ELR (cell line): ENCODE data around the gene INSYN2A.

ENCODE experiments used
- DNase-seq: peaks from one replicate; pipeline ENCODE4 v3.0.0-alpha.2; 2015; ENCODE audit warnings: low read depth

The INSYN2A gene

DNA sequence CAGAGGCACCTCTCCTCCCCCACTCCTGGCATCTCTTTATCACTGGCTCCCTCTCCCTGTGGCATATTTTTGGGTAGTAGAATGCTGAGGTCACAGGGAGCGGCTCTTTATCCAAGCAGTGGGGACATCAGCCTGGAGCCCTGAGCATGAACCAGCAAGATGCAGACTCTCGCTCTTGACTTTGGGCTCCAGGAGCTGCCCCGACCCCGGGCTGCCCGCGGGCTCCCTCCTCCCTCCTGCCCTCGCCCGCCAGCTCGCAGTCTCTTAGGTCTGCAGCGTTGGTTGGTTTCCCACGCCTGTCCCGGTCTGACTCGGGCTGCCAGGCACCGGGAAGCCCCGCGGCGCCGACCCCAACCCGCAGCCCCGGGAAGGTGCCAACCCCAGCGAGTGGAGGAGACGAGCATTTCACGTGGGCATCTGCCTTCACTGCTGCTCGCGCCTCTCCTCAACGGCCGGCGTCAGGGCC lies 1.3 kb downstream of the INSYN2A start:
- DNase-seq, result peak; percentile 6

DNA sequence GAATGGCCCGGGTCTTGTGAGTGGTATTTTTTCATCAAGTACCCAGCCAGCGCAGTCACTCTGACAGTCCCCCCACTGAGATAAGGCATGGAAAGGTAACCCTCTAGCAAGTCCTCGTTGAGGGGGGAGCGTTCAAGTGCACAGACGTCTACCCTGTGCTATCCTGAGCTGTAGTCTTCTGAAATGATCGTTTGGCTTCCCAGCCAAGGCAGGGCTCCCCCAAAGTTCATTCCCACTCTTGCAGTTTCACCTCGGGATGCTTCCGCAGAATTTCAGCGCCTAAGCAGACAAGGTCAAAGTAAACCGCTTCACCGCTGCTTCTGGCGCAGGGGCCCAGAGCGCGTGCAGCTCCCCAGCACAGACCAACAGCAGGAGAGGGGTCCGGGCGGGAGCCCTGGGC lies 1.8 kb downstream of the INSYN2A start:
- no peak for DNase-seq

DNA sequence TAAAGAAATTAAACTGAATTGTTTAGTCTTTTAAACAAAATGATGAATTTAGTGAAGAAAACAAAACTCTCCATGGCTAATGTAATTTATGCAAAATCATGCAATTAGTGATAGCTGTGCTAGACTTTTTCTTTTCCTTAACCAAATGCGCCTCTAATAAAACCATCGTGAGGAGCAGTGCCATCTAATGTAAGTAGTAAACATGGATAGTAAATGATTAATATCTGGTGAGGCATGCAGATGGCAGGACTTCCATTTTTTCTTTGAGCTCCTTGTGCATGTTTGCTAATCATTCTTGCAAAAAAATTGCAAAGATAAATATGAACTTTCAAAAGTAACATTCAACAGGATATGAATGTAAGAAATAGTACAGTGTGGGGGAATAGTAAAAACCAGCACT lies 2.3 kb downstream of the INSYN2A start:
- DNase-seq, result no peak

DNA sequence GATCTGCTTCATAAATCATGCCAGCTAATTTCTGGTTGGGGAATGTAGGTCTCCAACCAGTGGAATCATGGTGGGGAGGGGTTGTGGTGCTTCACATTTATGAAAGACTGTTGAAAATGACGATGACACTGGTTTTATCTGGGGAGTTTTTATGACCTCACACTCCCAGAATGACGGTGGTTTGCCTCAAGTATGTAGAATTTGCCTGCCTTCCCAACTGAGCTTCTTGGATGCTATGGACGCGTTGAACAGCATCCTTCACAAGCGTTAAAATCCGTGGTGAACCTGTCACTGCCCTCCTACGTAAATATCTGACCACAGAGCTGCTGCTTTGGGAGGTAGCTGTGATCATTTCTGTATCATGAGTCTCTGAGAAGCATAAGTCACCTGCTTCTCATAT lies 3.3 kb downstream of the INSYN2A start:
- peak; percentile 47 for DNase-seq

DNA sequence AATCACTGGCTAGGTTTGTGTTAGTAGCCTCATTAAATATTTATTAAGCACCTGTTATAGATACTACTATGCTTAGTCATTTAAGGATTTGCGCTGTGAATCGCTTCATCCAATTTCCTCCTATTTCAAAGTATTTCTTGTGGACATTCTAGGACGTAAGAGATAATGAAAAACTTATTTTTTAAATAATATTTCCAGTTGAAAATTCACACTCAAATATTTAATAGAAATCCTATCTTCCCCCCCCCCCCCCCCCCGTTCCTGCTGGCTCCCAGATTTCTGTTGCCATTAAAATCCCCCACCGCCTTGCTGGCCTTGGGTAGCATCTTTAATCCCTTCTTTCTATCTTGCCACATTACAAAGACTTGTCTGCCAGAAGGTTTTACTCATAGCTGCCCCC lies 6.0 kb downstream of the INSYN2A start:
- no peak for DNase-seq

DNA sequence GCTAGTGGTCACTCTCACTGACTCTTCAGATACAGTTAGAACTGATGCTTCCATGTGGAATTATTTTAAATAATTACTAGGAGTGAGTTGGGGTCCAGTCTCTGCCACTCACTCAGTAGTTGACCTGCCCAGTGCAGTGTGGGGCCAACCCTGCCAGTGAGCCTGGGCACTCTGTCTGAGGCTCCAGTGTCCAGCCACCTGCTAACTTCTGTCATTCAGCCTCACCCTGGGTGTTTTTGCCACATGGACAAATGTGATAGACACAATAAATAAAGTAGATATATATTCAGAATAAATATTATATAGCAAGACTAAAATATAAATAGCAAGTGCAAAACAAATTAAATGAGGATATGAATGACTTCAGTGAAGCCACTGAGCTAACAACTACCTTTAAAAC lies 7.2 kb downstream of the INSYN2A start:
- DNase-seq, result no peak

DNA sequence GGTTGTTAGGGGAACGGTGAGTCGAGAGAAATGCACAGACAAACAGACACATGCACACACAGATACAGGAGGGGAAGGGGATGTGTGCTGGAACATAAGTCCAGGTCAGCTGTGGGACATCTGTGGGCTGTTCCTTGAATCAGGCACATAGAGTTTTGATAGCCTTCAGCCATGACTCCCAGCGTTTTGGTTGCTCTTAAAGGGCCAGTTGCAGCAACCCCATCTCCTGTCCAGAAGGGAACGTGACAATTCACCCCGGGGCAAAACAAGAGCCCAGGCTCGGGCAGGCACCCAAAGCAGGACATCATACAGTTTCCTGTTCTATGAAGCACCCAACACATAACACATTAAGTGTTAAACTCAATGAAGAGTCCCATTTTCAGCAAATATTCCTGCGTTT lies 9.6 kb downstream of the INSYN2A start:
- DNase-seq, result peak; percentile 28

DNA sequence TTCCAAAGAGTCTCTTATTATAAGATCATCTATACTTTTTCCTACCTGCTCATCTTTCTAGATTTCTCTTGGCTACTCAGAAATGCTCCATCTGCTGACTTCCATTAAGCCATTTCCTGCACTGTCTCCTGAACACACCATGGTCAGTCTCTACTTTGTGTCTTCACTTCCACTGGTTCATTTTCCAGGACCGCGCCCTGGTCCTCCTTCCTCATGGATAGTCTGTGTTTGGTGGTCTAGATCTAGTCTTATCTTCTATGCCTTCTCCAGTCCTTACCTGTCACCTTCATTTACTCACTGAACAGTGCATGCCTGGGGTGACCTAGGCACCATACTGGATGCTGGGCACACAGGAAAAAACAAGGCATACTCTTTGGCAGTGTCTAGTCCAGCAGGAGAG lies 11.8 kb downstream of the INSYN2A start:
- DNase-seq, result no peak

DNA sequence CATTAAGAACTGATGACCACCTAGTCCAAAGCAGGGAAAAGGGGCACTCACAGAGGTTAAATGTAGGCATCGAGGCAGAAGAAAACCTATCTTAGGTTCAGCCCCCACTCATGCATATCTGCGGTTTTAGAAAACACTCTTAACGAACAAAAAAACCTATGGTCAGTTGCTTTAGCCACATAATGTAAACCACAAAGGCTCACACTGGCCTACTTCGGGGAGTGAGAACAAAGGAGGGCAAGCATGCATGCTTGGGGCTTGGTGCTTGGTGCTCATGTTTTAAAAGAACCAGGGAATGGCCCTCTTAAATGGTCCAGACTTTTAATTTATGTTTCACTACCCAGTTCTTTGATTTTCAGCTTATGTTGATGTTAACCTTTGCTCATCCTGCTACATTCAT lies 14.2 kb downstream of the INSYN2A start:
- no peak for DNase-seq

DNA sequence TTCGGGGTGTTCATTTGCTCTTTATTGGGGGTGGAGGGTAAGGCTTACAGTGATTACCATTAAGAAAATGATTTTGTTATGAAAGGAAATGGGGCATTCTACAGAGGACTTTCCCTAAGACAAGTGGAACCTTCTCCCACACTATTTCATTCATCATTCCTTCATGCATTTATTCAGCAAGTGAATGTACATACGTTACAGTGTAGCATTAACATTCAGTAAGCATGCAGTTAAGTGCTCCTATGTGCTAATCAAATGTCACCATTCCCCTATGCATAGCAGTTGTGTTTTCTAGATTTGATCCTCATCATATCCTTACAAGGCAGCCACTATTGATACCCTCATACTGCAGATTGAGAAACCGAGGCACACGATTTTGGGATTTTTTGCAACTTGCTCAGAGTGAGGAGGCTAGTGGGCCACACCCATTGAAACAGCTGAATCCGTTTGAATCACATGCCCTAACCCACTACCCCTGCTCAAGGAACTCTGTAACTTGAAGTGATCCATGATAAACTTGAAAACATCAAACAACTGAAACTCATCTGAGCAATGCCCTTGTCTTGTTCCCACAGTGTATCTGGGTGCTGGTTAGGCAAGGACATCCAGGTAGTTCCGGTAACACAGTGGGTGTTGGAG lies 16.7 kb downstream of the INSYN2A start:
- DNase-seq, result no peak

DNA sequence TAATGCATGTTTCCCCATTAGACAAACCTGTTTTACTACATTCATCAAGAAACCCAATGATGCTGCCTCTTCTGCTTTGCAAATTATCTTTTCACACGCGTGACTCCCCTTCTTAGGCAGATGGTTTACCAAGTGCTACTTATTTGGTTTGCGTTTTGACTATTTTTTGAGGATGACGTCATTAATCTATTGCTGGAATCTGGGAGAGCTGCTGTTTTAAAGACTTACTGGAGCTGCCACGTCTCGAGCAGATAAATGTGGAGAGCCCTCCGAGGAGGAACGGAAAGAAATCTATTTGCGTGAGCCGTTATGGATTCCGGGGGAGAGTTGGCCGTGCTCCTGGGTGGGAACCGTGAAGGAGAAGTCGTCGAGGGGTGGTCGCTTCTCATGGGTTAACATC lies 19.7 kb downstream of the INSYN2A start:
- no peak for DNase-seq

DNA sequence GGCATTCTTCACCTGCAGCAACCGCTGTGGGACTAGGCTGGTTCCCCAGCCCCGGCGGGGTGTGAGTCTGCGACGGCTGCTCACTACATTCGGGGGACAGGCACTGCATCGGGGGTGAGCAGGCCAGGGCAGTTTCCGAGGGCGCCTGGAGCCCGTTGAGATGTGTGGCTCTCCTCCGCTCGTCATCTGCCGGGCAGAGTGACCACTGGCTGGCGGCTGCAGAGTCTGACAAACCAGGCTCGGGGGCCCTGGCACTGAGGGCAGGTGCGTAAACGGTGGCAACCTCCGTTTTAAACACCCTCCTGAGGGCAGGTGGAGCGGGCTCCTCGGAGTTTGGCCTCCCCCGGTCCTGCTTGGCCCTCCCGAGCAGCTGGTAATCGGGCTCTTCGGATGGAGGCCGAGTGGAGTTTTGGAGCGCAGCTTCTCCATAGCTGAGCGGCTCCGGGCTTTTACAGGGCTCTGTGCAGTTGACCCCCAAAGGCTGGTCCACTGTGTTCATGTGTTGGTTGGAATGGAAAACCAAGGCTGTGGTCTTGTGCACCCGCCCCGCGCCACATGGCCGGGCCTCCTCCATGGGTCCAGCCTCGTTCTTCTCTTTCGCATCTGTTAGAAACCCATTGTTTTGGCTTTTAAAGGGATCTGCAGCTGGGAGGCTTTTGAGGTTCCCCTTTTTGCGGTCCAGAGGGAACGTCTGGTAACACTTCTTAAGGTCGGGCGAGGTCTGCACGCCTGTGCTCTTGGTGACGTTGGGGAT lies 20.9 kb downstream of the INSYN2A start:
- no peak for DNase-seq

DNA sequence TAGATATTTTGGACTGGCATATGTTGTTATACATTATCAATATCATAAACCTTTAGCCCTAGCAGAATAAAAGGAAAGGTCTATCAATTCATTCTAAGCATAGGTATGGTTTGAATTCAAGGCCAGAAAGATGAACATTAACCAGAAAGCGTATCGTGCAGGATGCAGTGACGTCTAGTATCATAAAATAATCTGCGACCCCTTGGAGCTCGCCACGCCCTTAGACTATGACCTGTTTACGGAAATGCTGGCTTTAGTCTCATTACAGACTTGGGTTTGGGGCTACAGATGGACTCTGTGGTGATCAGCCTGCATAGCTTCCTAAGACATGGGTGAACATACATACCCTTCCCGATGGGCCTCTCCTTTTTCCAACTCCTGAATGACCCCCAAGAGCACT lies 21.5 kb downstream of the INSYN2A start:
- DNase-seq, result no peak

DNA sequence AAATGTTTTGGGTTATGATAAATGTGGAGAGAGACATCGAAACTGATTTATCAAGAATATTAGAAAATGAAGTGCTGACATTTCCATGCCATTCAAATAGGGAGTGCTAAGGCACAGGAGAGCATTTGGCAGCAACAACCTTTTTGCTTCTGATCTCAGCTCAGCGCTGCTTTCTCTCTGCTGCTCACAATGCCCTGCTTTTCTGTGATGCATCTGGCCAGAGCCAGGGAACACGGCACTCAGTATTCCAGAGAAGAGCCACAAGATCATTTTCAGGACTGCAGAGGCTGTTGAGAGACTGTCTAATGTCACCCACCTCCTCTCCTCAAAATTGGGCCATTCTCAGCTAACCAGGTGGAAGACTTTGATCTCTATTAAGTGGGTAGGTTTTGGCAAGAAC lies 28.1 kb downstream of the INSYN2A start:
- DNase-seq, result no peak

DNA sequence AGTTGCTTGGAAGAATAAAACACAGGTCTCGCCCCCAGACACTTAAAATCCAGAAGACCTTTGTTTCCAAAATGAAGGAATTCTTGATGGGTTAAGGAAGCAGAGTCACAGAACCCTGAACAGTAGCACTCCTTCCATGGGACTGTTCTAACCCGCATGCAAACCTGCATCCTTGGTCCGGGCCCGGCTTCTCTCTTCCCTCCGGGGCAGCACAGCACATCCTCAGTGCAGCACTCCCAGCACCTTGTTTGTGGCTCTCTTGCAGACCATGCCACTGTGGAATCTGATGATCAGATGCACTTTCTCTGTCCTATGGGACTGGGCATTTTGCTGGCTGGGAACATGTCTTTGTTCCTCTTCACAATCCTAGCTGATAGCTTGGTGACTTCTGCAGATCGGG lies 33.5 kb downstream of the INSYN2A start:
- DNase-seq, result no peak

DNA sequence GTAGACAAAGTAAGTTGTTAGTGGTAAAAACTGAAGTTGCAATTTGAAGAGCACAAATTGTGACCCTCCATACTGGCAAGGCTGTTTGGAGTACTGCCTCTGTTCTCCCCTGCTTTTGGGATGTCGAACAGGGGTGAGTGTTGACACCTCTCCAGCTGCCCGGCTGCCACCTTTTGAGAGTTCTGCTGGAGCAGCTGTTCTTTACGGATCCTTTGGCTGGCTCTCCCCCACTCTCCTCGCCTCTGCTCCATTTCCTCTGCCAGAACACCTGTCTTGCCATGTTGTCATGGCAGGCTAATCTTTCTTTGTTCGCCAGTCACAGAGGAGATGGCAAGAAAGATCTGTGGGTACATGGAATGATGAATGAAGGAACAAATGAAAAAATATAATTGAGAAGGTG lies 34.9 kb downstream of the INSYN2A start:
- DNase-seq, result no peak

DNA sequence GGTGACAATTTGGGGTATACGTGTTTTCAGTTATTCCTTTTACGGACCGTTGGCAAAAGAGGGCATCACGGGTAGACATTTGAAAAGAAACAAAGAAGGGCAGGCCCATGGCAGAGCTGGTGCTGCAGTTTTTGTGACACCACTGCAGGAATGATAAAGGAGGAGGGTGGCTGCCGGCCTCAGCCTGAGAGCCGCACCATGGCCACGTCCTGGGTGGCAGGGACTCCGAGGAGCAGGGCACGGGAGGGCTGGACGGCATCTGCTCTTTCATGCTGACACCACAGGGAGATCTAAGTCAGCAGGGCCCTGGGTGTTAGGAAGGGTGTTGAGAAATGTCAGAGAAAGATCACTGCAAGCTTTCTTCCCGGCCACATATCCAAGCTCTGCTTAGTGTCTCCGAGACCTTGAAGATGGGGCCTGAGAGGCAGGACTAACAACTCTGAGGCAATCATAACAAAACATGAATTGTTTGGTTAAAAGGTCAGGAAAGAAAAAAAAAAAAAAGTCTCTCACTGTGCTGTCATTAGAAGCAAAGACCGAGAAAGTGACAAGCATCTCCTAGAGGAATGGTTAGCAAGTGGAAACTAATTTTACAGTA lies 36.6 kb downstream of the INSYN2A start:
- no peak for DNase-seq

DNA sequence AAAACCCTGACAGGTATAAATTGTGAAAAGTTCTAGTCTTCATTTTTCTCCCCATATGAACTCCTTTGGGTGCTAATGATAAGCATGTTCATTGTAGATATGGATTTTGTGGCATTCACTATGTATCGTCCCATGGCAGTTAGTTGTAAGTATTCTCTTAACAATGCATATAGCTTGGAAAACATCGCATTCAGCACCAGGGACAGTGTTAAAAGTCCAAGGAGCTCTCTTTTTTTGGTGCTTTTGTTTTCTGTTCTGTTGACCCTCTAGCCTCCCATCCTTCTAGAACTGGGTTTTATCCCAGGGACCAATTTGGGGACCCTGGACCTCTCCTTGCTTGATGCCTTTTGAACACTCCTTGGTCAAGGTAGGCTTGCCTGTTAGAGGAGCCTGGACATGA lies 37.7 kb downstream of the INSYN2A start:
- no peak for DNase-seq

DNA sequence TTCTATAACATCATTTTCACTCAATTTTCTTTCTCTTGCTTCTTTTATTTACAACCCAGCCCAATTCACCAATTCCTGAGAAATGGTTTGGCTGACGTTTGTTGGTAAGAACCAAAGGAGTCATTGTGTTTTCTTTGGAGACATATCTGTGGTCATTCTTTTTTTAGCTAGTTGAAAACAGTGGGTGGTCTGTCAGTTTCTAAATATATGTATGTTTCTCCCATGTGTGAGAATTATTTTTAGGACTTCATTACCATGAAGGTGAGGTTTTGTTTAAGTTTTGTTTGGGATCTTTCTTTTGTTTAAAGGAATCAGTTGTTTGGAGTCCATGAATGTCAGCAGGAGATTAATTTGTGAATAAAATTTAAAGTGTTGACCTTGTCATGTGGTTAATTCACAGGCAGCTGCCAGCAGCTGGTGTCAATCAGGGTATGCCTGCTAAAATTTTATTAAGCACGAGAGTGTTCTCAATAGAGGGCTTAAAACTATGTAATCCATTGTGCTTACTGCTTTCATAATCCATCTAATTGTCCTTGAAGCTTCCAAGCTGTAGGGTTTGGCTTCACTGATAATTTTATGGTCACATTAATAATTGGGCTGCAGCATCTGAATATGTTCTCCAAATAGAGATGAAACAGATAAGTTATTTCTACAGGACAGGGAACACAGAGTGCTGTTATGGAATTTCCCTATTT lies 38.7 kb downstream of the INSYN2A start:
- DNase-seq, result no peak

DNA sequence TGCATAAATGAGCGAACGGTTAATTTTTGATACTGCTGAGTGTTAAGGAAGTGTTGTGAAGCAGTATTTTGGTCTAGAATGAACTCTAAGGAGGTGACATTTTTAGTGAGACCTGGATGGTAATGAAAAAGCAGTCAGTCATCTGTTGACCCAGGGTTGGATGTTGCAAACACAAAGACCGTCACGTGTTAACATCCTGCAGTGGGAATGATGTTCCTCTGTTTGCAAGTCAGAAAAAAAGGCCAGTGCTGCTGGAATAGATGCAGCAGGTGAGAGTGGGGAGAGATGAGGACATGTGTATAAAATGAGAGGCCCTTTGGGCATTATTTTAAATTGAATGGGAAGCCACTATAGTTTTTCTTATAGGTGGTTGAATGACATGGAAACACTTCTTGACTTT lies 39.3 kb downstream of the INSYN2A start:
- DNase-seq, result no peak

DNA sequence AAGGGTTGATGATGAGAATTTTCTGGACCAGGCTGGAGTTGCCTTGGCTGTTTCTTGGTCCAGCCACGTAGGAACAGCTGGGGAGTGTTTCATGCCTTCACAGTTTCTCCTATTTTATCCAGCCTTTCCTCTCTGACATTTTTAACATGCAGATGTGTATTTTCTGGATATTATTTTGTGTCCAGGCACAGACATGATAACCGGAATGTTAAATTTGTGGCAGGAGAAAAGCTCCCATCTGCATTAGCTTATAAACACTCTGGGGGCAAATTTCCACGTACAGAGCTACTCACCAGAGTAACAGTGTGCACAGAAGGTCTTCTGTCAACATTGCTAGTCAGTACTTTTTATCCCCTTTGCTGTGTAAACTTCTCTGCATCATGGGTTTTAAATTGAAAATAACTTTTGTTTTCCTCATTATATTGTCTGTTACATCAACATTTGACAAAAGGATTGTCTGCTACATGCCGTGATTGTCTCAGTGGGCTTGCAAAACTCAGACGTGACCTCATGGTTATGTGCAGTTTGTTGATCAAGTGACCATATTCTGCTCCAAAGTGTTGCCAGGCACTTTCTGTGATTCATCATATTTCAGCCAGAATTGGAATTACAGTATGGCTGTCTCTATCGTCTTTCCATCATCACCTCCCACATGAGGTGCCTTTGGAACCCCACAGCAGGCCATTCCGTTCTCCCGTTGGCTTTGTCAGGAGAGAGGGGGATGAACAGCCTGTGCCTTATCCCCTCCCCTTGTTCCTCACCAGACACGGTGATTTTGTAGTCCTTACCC lies 41.4 kb downstream of the INSYN2A start:
- no peak for DNase-seq

DNA sequence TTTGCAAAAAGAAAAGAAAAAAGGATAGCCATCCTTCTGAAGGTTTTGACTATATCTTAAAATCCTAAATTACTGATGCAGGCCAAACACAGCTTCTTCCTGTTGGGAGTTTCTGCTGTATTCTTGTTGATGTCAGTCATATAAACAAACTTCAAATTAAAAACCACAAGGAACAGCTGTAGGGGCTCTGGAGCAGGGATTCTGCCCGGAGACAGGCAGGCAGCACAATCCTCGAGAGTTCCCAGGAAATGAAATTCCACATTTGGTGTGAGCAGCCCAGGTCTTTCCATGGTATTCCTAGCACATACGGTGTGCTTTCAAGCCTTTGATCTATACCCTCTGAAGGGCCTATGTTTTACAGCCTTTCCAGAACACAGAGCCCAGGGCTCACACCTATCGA lies 43.2 kb downstream of the INSYN2A start:
- peak; percentile 52 for DNase-seq
